Adrenal gland (tissue), 12 donors: ENCODE results near the gene ECT2L. TPM values are rescaled to one million over a fixed set of nuclear protein-coding genes. Genes with fewer than 3 reads are reported as not detected.

Experiments used
- DNase-seq, 7 donors: peaks; one replicate each; pipeline ENCODE4 v3.0.0-alpha.2; 2019 to 2020
- H3K27ac ChIP-seq, 5 donors: fragments of 200-600 bp; sonication (generic) in 4 of 5; 1 replicate in 3 of 5; 2 replicates in 2 of 5; pipeline versions ENCODE4 v1.5.1 to v1.8.0; 2016 to 2020; ENCODE audit warnings: mild to moderate bottlenecking in 1 of 5
- H3K27me3 ChIP-seq: fragments of 200-600 bp; 2 replicates; pipeline ENCODE4 v1.8.0; 2021
- H3K36me3 ChIP-seq, 2 donors: fragments of 200-600 bp; replicated peaks in 1 of 2; 1 replicate in 1 of 2; 2 replicates in 1 of 2; pipeline versions ENCODE4 v1.5.1 to v1.8.0; 2018 to 2022
- H3K4me1 ChIP-seq, 2 donors: fragments of 200-600 bp; replicated peaks in 1 of 2; 1 replicate in 1 of 2; 2 replicates in 1 of 2; pipeline versions ENCODE4 v1.5.1 to v1.8.0; 2018 to 2021
- H3K4me3 ChIP-seq, 4 donors: fragments of 200-600 bp; sonication (generic) in 3 of 4; one replicate each; pipeline ENCODE4 v1.5.1; 2016 to 2018
- H3K9me3 ChIP-seq, 3 donors: fragments of 200-600 bp; sonication (generic) in 1 of 3; replicated peaks in 1 of 3; 1 replicate in 2 of 3; 2 replicates in 1 of 3; pipeline versions ENCODE4 v1.5.1 to v1.8.0; 2016 to 2021
- CTCF ChIP-seq, 6 experiments: fragments of 450-650 bp in 4 of 6; fragments of 200-600 bp in 2 of 6; sonication (generic) in 1 of 6; IDR thresholded peaks; 1 replicate in 5 of 6; 2 replicates in 1 of 6; pipeline versions ENCODE4 v1.5.1 to v1.8.0; 2016 to 2021; ENCODE audit warnings: antibody characterized with exemption in 6 of 6, mild to moderate bottlenecking in 2 of 6, moderate library complexity in 1 of 6
- POLR2A ChIP-seq, 2 donors: fragments of 450-650 bp; IDR thresholded peaks; one replicate each; pipeline ENCODE4 v1.6.1; 2017; ENCODE audit warnings: antibody characterized with exemption in 2 of 2, mild to moderate bottlenecking in 2 of 2, moderate library complexity in 1 of 2
- WGBS, 4 donors: extraction: QIAGEN DNeasy Blood & Tissue Kit in 2 of 4; methylation state at CpG; one replicate each; pipeline versions ENCODE4 v1.1.5 to v1.1.7; 2013 to 2017; 5-methylcytosine and 5-hydroxymethylcytosine counted together
- intact Hi-C, 2 donors: fragments of 100-400 bp; cut with DNase I; formaldehyde crosslinking; loops; one replicate each; pipeline versions ENCODE4 v1.14.1 to v1.15.0; 2022 to 2023
- polyA plus RNA-seq, 3 donors: library from polyadenylated mRNA; stranded (reverse); fragments of 200-250 nt in 2 of 3; fragments of 350-450 nt in 1 of 3; fragmentation: Illumina TruSeq in 1 of 3; extraction: RNeasy Lipid Tissue Mini Kit (QIAGEN cat#74804) in 1 of 3; gene quantifications; one replicate each; pipeline ENCODE4 v1.2.3, GENCODE V29; 2013 to 2014
- total RNA-seq, 9 donors: library from RNA; depleted of rRNA in 4 of 9; stranded (reverse); fragments of >200 nt in 4 of 9; fragments of 120-200 nt in 1 of 9; fragmentation: NEBNext Ultra II Directional in 1 of 9; extraction: Animal tissue kit (Norgen Biotek cat#: 25700) in 1 of 9; gene quantifications; one replicate each; pipeline versions ENCODE4 v1.1.0 to v1.2.4, GENCODE V29; 2013 to 2023
- donor health status: healthy with polysubstance abuse.
- donor health status: Bipolar disorder and iron deficiency.
- donor health status: DM: yes; HTN: yes; CAD: no.
- donor health status: DM: no; HTN: no; CAD: no.
- donor health status: DM: no; HTN: no; CAD: no.
- donor health status: DM: yes; HTN: yes; CAD: no.

The ECT2L gene
- total and polyA plus RNA-seq, 12 donors: 0.06 to 1.3 (median 0.20) TPM; not detected in 4

DNA sequence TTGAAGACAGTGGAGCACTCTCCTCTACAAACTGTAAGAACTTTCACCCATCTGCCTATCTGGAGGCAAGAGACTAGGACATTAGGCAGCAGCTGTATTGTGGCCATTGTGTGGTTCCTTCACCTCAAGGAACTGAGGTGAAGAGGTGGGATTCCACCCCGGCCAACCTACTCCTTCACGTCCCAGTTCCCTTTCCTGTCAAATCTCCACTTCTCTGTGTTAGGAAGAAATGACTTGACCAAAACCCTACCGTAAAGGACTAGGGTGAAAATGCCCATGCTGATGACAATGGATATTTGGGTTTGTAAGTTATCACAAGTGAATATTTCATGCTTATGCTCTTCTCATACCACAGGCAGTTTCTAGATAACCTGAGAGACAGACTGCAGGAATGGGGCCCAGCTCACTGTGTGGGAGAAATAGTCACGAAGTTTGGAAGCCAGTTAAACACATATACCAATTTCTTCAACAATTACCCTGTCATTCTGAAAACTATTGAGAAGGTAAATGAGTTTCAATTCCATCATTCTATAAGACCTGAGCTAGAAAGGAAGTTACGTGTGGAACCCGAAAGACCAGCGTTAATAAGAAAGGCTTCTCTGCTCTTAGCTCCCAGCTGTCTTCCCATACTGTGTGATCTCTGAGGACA lies 86.6 kb downstream of the ECT2L start:
- Histone ChIP-seq H3K4me3 (no peak overlapping the region), H3K9me3 (no peaks in the 10 kb centered on the region), H3K27ac (no peak overlapping the region), H3K27me3 (no peaks in the 10 kb centered on the region), H3K4me1 (no peaks in the 10 kb centered on the region), H3K36me3 (no peaks in the 10 kb centered on the region)
- intact Hi-C loops: no loop called here
- DNase-seq: no peak
- whole genome bisulfite sequencing, 4 donors: 87 to 95% (median 94%) methylated on average over 7 of the region's 7 CpGs
- TF ChIP-seq POLR2A (IDR thresholded peaks at IDR 0.05) (no peak), CTCF (IDR thresholded peaks at IDR 0.05) (no peak)

GRCh38 chr6:138885156-138885819 lies 89.4 kb downstream of the ECT2L start:
- no peak overlapping the region for H3K27ac ChIP-seq
- H3K27me3 ChIP-seq: no peaks in the 10 kb centered on the region
- no peak overlapping the region for H3K4me3 ChIP-seq
- TF ChIP-seq POLR2A (IDR thresholded peaks at IDR 0.05) (no peak), CTCF (IDR thresholded peaks at IDR 0.05) (no peak)
- intact Hi-C loops: no loop called here
- WGBS, 4 donors: 84 to 96% (median 91%) methylated on average over 12 to 13 of the region's 13 CpGs
- no peaks in the 10 kb centered on the region for H3K4me1 ChIP-seq
- DNase-seq: no peak
- no peaks in the 10 kb centered on the region for H3K9me3 ChIP-seq
- H3K36me3 ChIP-seq: no peaks in the 10 kb centered on the region

- no peak for DNase-seq
- TF ChIP-seq CTCF (IDR thresholded peaks at IDR 0.05): no peak
- 89 to 94% (median 91%) methylated on average over 3 of the region's 3 CpGs for WGBS, 4 donors
Observed at GRCh38 chr6:138891255-138891986, 95.5 kb downstream of the ECT2L start.

GRCh38 chr6:138896104-138896756 lies 100.3 kb downstream of the ECT2L start:
- Histone ChIP-seq H3K9me3 (no peaks in the 10 kb centered on the region), H3K36me3 (no peaks in the 10 kb centered on the region), H3K4me1 (no peaks in the 10 kb centered on the region), H3K27ac (no peak overlapping the region), H3K4me3 (no peak overlapping the region), H3K27me3 (no peaks in the 10 kb centered on the region)
- no peak for DNase-seq
- TF ChIP-seq CTCF (IDR thresholded peaks at IDR 0.05) (no peak), POLR2A (IDR thresholded peaks at IDR 0.05) (no peak)
- intact Hi-C loops: no loop called here
- 93 to 98% (median 96%) methylated on average over 8 of the region's 8 CpGs for WGBS, 4 donors

More at GRCh38 chr6:138891255-138891986, 95.5 kb downstream of the ECT2L start:
- no peaks in the 10 kb centered on the region for H3K9me3 ChIP-seq
- H3K27me3 ChIP-seq: no peaks in the 10 kb centered on the region
- intact Hi-C loops: no loop called here
- H3K27ac ChIP-seq: no peak overlapping the region
- no peaks in the 10 kb centered on the region for H3K4me1 ChIP-seq
- H3K4me3 ChIP-seq: no peak overlapping the region
- no peaks in the 10 kb centered on the region for H3K36me3 ChIP-seq
